ENCODE data around the gene SRM.

The SRM gene

GRCh38 chr1:11099310-11100148 is 39.7 kb upstream of the SRM start, which contains the start of gene EXOSC10 (continued):
- no peak for TF ChIP-seq SCRT1 (tag by site-specific recombination; IDR thresholded peaks at IDR 0.05; ENCODE audit: borderline replicate concordance)
- no peak for TF ChIP-seq ZNF132 (tag by site-specific recombination; IDR thresholded peaks at IDR 0.05; ENCODE audit: borderline replicate concordance)
- no peak for TF ChIP-seq ZNF280C (tag by site-specific recombination; IDR thresholded peaks at IDR 0.05)
- no peak for TF ChIP-seq WT1 (tag by site-specific recombination; IDR thresholded peaks at IDR 0.05)
- TF ChIP-seq ZNF473 (tag by site-specific recombination; IDR thresholded peaks at IDR 0.05): no peak
- no peak for TF ChIP-seq OSR2 (tag by site-specific recombination; IDR thresholded peaks at IDR 0.05)
- no peak for TF ChIP-seq GLI2 (tag by site-specific recombination; IDR thresholded peaks at IDR 0.05; ENCODE audit: borderline replicate concordance, low read depth)
- TF ChIP-seq ZNF544 (tag by site-specific recombination; IDR thresholded peaks at IDR 0.05): no peak
- TF ChIP-seq ZSCAN23 (tag by site-specific recombination; IDR thresholded peaks at IDR 0.05): no peak
- TF ChIP-seq ZBTB11 (tag by site-specific recombination; conservative IDR thresholded peaks at IDR 0.05; ENCODE audit: low read depth): no peak
- TF ChIP-seq ZNF488 (tag by site-specific recombination; IDR thresholded peaks at IDR 0.05): no peak
- TF ChIP-seq KLF16 (tag by site-specific recombination; IDR thresholded peaks at IDR 0.05): peak; percentile 48
- TF ChIP-seq ZNF335 (tag by site-specific recombination; conservative IDR thresholded peaks at IDR 0.05): peak; percentile 83
- TF ChIP-seq ZNF585B (tag by site-specific recombination; IDR thresholded peaks at IDR 0.05): no peak
- no peak for TF ChIP-seq BCL11A (tag by site-specific recombination; IDR thresholded peaks at IDR 0.05; ENCODE audit: low read depth)
- peak; percentile 62; the same call in 1 of the 2 replicates for TF ChIP-seq ZNF423 (tag by site-specific recombination; IDR thresholded peaks at IDR 0.05)
- peak; percentile 91 for TF ChIP-seq ZBTB20 (tag by site-specific recombination; IDR thresholded peaks at IDR 0.05)
- no peak for TF ChIP-seq ZNF121 (tag by site-specific recombination; IDR thresholded peaks at IDR 0.05)
- no peak for TF ChIP-seq ZNF664 (tag by site-specific recombination; IDR thresholded peaks at IDR 0.05)
- TF ChIP-seq ZNF558 (tag by site-specific recombination; IDR thresholded peaks at IDR 0.05): no peak
- TF ChIP-seq MEIS1 (CRISPR knock-in tag; IDR thresholded peaks at IDR 0.05; ENCODE audit: borderline replicate concordance): 0 out of 2 replicates have a peak, but pooled peaks have one; percentile 20
- no peak for TF ChIP-seq ZNF843 (tag by site-specific recombination; IDR thresholded peaks at IDR 0.05)
- TF ChIP-seq PRDM10 (tag by site-specific recombination; IDR thresholded peaks at IDR 0.05): peak; percentile 73
- no peak for TF ChIP-seq ZNF223 (tag by site-specific recombination; IDR thresholded peaks at IDR 0.05)
- 0 out of 2 replicates have a peak, but pooled peaks have one; percentile 48 for TF ChIP-seq ZNF239 (tag by site-specific recombination; IDR thresholded peaks at IDR 0.05)
- no peak for TF ChIP-seq ZNF274 (IDR thresholded peaks at IDR 0.05; ENCODE audit: low read length)
- no peak for TF ChIP-seq ZNF274 (tag by site-specific recombination; IDR thresholded peaks at IDR 0.05; ENCODE audit: borderline replicate concordance)
- no peak for TF ChIP-seq ZNF514 (tag by site-specific recombination; IDR thresholded peaks at IDR 0.05)
- TF ChIP-seq ZNF785 (tag by site-specific recombination; IDR thresholded peaks at IDR 0.05): no peak
- no peak for TF ChIP-seq ZNF221 (tag by site-specific recombination; IDR thresholded peaks at IDR 0.05; ENCODE audit: borderline replicate concordance)
- TF ChIP-seq ZNF155 (tag by site-specific recombination; IDR thresholded peaks at IDR 0.05): no peak

Data from HEK293 (cell line).